TTC549 (cell line): ENCODE data around the gene TMPRSS9.
"Not testable (repeated sequence)": the region's sequence is repeated elsewhere in the genome, so short reads cannot be mapped to it uniquely, and the experiment has no call there.

Experiments
- FAIRE-seq: peaks from 2 replicates; lab custom pipeline; 2012; peaks lifted over from hg19 to GRCh38; lab: Jason Lieb, UNC

The TMPRSS9 gene

GRCh38 chr19:2342656-2343288 lies 17.3 kb upstream of the TMPRSS9 start:
- FAIRE-seq, result no peak

DNA sequence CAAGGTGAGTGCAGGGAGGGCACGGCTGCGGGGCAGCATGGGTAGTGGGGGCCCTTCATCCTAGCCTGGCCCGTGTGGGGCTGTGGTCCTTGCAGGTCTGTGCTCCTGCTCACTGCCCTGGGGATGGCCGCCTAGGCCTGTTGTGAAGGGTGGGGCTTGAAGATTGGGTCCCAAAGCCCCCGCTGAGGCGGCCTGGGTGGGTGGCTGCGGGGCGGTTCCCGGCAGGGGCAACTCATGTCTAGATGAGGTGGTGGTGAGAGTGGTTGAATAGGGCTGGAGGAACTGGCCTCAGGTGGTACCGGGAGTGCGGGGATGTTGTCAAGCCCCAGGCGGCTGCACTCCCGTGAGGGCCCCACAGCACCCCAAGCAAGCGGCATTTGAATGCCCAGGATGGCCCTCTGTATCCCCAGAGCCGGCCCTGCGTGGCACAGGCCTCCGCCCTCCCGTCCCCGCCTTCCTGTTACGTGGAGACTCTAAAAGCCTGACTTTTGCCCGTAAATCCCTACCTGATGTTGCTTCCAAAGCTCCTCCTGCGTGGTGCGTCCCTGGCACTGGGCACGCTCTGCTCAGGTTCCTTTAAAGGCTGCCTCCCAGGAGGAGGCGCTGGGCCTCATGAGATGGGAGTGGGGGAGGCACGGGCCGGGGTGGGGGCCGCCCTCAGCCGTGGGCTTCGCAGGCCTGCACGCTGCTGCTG lies 16.6 kb upstream of the TMPRSS9 start:
- no peak for FAIRE-seq

GRCh38 chr19:2344381-2344870 lies 15.6 kb upstream of the TMPRSS9 start:
- FAIRE-seq, result no peak

- FAIRE-seq, result no peak
Observed at GRCh38 chr19:2345076-2345475, 15.0 kb upstream of the TMPRSS9 start.

DNA sequence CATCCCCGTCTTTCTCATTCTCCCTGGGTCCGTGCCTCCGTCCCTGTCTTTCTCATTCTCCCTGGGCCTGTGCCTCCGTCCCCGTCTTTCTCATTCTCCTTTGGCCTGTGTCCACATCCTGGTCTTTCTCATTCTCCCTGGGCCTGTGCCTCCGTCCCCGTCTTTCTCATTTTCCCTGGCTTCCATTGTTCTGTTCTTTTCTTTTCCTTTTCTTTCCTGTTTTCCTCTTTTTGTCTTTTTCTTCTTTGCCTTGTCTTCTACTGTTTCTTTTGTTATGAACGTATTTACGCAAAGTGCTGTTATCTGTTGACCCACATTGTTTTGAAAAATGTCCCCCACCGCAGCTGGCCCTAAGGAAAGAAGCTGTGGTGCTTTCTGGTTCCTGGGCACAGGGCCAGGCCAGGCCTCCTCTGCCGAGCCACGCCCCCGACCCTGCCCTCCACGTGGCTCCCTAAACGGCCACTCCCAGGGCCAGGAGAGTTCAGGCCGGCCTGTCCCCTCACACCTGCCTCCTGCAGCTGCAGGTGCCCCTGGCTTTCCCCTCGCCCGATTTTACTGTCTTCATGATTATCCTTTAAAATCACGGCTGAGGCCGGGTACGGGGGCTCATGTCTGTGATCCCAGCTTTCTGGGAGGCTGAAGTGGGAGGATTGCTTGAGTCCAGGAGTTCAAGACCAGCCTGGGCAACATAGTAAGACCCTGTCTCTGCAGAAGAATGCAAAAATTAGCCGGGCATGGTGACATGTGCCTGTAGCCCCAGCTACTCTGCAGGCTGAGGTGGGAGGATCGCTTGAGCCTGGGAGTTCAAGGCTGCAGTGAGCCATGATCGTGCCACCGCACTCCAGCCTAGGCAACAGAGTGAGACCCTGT lies 14.0 kb upstream of the TMPRSS9 start:
- no peak for FAIRE-seq

- FAIRE-seq, result not testable (repeated sequence)
Observed at GRCh38 chr19:2349818-2350217, 10.2 kb upstream of the TMPRSS9 start.

GRCh38 chr19:2350656-2351055 lies 9.4 kb upstream of the TMPRSS9 start:
- FAIRE-seq, result no peak

GRCh38 chr19:2351591-2351990 lies 8.5 kb upstream of the TMPRSS9 start:
- FAIRE-seq, result no peak

GRCh38 chr19:2352121-2352520 lies 7.9 kb upstream of the TMPRSS9 start:
- no peak for FAIRE-seq

- FAIRE-seq, result no peak
Observed at GRCh38 chr19:2353159-2353886, 6.7 kb upstream of the TMPRSS9 start.

DNA sequence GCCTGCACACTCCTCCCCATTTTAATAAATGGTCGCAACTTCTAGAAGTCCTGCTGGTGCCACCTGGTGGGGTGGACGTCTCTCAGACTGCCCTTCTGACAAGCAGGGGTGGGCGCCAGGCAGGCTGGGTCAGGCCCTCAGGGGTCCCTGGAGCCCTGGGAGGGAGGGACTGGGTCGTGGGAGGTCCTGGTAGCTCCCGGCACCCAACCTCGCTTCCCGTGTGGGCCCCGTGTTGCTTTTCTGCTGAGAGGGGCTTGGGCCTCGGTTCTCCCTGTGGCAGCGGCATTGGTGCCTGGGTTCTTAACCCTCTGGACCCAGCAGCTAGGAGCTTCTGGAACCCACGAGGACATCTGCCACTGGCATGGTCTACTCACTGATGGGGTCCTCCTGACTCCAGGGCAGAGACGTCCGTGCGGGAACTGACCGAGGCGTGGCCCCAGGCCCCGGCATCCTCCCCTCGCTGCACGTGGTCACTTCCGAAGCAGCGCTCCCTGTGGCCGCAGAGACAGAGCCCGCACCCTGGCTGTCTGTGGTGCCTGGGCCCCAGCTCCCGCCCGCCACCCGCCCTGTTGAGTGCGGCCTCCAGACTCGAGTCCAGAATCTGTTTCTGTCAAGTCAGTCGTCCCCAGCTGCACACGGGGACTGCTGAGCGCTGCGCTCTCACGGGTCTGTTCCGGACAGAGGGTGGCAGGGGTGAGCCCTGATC lies 6.0 kb upstream of the TMPRSS9 start:
- FAIRE-seq, result no peak

GRCh38 chr19:2354670-2355069 lies 5.4 kb upstream of the TMPRSS9 start:
- no peak for FAIRE-seq

GRCh38 chr19:2355168-2356035 lies 4.7 kb upstream of the TMPRSS9 start:
- no peak for FAIRE-seq

DNA sequence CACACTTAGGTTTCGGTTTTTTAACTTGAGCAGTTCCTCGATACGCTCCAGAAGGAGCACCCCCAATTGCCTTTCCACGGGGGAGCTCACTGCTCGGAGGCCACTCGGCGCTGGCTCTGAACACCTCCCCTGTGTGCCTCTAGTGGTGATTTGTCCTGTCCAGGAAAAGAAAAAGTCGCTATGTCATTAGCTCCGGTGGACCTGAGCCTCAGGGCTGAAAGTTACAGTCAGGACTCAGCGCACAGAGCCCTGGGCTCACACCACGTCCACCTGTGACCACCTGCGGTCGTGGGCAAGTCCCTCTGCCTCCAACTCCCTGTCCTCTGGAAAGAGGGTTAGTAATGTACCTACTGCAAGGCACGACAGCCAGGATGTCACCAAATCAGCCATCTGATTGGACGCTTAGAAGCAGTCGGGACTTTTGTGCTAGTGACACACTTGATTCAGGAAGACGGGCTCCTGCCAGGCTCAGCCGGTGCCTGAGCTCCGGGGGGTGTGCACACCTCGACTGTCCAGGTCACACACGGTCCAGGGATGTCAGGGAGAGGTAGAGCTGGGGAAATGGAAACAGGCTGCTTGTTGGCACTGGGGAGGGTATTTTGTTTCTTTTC lies 3.9 kb upstream of the TMPRSS9 start:
- no peak for FAIRE-seq

DNA sequence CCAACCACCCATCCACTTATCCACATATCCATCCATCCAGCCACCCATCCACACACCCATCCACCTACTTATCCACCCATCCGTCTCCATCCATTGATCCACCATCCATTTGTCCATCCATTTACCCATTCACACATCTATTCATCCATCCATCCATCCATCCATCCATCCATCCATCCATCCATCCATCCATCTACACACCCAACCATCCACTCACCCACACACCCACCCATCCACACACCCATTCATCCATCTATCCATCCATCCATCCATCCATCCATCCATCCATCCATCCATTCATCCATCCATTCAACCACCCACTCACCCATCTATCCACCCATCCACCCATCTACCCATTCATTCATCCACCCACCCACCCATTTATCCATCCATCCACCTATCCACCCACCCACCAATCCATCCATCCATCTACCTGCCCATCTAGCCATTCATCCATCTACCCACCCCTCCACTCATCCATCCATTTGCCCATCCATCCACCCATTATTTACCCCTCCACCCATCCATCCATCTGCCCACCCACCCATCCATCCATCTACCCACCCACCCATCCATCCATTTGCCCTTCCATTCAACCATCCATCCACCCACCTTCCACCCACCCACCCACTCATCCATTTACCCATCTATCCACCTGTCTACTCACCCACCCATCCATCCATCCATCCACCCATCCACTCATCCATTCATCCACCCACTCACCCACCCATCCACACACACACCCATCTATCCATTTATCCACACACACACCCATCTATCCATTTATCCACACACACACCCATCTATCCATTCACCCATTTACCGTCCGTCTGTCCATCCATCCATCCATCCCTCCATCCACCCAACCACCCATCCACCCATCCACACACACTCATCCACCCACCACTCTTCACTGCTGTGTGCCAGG lies 2.5 kb upstream of the TMPRSS9 start:
- FAIRE-seq, result no peak

GRCh38 chr19:2358548-2359173 lies 1.4 kb upstream of the TMPRSS9 start:
- no peak for FAIRE-seq

- no peak for FAIRE-seq
Observed at GRCh38 chr19:2360833-2361232, 768 bp downstream of the TMPRSS9 start.

DNA sequence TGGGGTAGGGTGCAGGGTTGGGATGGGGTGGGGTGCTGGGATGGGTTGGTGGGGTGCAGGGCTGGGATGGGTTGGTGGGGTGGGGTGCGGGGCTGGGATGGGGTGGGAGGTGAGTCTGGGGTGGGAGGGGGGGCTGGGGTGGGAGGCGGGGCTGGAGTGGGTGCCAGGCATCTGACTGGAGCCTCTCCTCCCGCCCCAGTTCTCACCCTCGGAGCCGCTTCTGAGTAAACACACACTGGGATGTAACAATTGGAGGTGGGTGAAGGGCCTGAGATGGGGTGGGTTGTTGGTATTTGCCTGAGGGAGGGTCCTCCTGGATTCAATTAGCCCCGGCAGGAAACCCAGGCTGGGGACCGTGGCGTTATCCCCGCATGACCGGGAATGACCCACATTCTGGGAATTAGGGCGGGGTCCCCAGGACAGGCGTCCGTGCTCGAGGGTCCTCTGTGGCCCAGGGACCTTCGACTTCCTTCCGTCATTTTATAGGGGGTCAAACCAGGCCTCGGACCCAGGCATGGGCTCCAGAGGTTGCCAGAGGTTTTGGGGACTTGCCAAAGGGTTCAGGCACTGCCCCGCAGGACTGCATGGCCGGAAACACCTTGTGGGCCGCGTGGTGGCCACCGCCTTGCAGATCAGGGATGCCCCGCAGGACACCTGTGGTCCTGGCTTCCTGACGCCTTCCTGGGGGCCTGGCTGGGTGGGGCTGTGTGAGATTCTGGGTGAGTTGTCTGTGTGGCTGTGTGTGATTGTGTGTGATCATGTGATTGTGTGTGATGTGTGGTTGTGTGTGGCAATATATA lies 1.4 kb downstream of the TMPRSS9 start:
- FAIRE-seq, result no peak
